KMS-11 (cell line): ENCODE measurements around the gene TTC28.

Source experiments
- H2AFZ ChIP-seq: fragments of 200-600 bp; sonication (generic); 2 replicates; pipeline ENCODE4 v1.6.1; 2016; ENCODE audit warnings: antibody characterized with exemption, mixed run types, low read depth
- H3K27ac ChIP-seq: fragments of 200-600 bp; sonication (generic); 2 replicates; pipeline ENCODE4 v1.6.1; 2016; ENCODE audit warnings: mild to moderate bottlenecking, mixed run types
- H3K27me3 ChIP-seq: fragments of 200-600 bp; sonication (generic); 2 replicates; pipeline ENCODE4 v1.6.1; 2017; ENCODE audit warnings: mild to moderate bottlenecking, low read depth, mixed run types, moderate library complexity; ENCODE audit not compliant: insufficient read depth
- H3K36me3 ChIP-seq: fragments of 200-600 bp; sonication (generic); 2 replicates; pipeline ENCODE4 v1.6.1; 2017; ENCODE audit warnings: mild to moderate bottlenecking, mixed run types; ENCODE audit not compliant: insufficient read depth
- H3K4me1 ChIP-seq: fragments of 200-600 bp; sonication (generic); 2 replicates; pipeline ENCODE4 v1.6.1; 2016; ENCODE audit warnings: mild to moderate bottlenecking, low read depth, mixed run types; ENCODE audit not compliant: poor library complexity, severe bottlenecking
- H3K4me2 ChIP-seq: fragments of 200-600 bp; sonication (generic); 2 replicates; pipeline ENCODE4 v1.7.0; 2016; ENCODE audit warnings: mild to moderate bottlenecking, mixed run types
- H3K4me3 ChIP-seq: fragments of 200-600 bp; sonication (generic); IDR thresholded peaks from 2 replicates; pipeline ENCODE4 v1.6.1; 2017; ENCODE audit warnings: low read depth, low read length, mixed read lengths; ENCODE audit not compliant: insufficient read depth
- H3K79me2 ChIP-seq: fragments of 200-600 bp; sonication (generic); 2 replicates; pipeline ENCODE4 v1.6.1; 2016; ENCODE audit warnings: low read depth, mixed run types; ENCODE audit not compliant: insufficient read depth
- H3K9ac ChIP-seq: fragments of 200-600 bp; sonication (generic); 2 replicates; pipeline ENCODE4 v1.6.1; 2016; ENCODE audit warnings: mild to moderate bottlenecking, mixed run types
- H4K20me1 ChIP-seq: fragments of 200-600 bp; sonication (generic); 2 replicates; pipeline ENCODE4 v1.6.1; 2016; ENCODE audit warnings: mild to moderate bottlenecking, mixed run types; ENCODE audit not compliant: insufficient read depth
- TF ChIP-seq, protein P1 (sequence below): fragments of 200-600 bp; sonication (generic); conservative IDR thresholded peaks from 2 replicates; pipeline ENCODE4 v1.6.1; 2017; ENCODE audit warnings: low read depth, mild to moderate bottlenecking, antibody characterized with exemption, low read length, moderate library complexity, mixed read lengths

Gene TTC28

DNA sequence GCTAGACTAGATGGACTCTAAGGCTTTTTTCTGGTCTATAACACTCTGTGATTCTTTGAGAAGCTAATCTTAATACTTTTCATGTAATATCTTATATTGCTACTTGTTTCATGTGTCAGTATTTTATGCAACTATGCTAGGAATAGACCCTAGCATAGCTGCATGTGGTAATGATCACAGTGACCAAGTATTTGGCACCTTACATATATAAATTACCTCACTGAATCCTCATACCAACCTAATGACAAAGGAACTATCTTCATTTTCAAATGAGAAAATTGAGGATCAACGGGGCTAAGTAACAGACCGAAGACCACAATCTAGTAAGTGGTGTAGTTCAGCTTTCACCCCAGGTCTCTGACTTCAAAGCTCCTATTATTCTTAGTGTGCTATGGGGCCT lies 433.2 kb downstream of the TTC28 start:
- Histone ChIP-seq H3K79me2 (no peaks in the 10 kb centered on the region), H3K9ac (no peak overlapping the region), H3K36me3 (no peaks in the 10 kb centered on the region), H3K4me2 (no peak overlapping the region), H4K20me1 (no peaks in the 10 kb centered on the region), H3K4me1 (no peaks in the 10 kb centered on the region), H3K27ac (no peak overlapping the region), H2AFZ (no peak overlapping the region), H3K4me3 (no peak overlapping the region), H3K27me3 (no peaks in the 10 kb centered on the region)
- TF ChIP-seq, protein P1, sequence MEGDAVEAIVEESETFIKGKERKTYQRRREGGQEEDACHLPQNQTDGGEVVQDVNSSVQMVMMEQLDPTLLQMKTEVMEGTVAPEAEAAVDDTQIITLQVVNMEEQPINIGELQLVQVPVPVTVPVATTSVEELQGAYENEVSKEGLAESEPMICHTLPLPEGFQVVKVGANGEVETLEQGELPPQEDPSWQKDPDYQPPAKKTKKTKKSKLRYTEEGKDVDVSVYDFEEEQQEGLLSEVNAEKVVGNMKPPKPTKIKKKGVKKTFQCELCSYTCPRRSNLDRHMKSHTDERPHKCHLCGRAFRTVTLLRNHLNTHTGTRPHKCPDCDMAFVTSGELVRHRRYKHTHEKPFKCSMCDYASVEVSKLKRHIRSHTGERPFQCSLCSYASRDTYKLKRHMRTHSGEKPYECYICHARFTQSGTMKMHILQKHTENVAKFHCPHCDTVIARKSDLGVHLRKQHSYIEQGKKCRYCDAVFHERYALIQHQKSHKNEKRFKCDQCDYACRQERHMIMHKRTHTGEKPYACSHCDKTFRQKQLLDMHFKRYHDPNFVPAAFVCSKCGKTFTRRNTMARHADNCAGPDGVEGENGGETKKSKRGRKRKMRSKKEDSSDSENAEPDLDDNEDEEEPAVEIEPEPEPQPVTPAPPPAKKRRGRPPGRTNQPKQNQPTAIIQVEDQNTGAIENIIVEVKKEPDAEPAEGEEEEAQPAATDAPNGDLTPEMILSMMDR = no peak

DNA sequence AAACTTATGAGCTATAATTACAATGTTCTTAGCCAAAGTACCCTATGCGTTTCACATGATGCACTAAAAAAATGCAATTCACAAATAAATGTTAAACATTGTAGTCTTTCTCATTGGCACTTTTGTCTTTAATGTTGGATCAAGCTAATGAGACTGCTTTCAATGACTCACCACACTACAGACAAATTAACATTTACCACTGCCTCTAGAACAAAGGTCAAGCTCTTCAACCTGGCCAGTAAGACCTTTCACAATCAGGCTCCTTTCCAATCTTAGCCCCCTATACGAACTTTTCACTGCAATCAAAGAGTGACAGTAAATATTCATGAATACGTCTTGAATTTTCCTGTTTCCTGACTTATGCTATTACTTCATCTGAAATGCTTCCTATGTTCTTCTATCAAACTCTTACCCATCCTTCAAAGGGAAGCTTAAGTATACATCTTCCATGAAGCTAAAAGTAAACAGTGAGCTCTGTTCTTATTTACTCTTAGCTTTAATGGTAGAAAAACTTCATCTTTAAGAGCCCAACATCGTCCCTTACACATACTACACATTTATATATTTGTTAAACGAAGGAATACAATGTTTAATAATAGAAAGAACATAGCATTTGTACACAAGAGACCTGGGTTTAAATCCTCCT lies 433.9 kb downstream of the TTC28 start:
- Histone ChIP-seq H3K36me3 (no peaks in the 10 kb centered on the region), H3K9ac (no peak overlapping the region), H3K4me2 (no peak overlapping the region), H2AFZ (no peak overlapping the region), H3K4me3 (no peak overlapping the region), H3K4me1 (no peaks in the 10 kb centered on the region), H3K79me2 (no peaks in the 10 kb centered on the region), H3K27ac (no peak overlapping the region), H4K20me1 (no peaks in the 10 kb centered on the region), H3K27me3 (no peaks in the 10 kb centered on the region)
- TF ChIP-seq, protein P1 = no peak

DNA sequence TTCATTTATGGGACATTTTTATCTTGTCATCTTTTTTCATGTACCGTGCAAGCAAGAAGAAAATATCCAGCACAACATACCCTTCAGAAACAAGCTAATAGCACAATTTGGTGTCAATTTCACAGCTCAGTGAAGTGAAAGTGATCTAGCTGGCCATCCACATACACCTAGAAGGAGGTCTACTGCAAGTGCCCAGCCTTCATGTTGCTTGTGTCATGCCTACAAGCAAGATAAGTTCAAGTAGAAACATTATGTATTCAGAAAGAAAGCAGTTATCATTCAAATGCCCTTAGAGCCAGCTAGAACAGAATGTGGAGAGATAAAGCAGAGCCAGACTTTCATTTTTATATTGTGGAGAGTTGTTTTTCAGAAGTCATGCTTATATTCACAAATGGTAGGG lies 434.9 kb downstream of the TTC28 start:
- Histone ChIP-seq H3K27me3 (no peaks in the 10 kb centered on the region), H3K4me1 (no peaks in the 10 kb centered on the region), H2AFZ (no peak overlapping the region), H3K4me3 (no peak overlapping the region), H3K4me2 (no peak overlapping the region), H3K36me3 (no peaks in the 10 kb centered on the region), H3K79me2 (no peaks in the 10 kb centered on the region), H4K20me1 (no peaks in the 10 kb centered on the region), H3K9ac (no peak overlapping the region), H3K27ac (no peak overlapping the region)
- TF ChIP-seq, protein P1 = no peak

DNA sequence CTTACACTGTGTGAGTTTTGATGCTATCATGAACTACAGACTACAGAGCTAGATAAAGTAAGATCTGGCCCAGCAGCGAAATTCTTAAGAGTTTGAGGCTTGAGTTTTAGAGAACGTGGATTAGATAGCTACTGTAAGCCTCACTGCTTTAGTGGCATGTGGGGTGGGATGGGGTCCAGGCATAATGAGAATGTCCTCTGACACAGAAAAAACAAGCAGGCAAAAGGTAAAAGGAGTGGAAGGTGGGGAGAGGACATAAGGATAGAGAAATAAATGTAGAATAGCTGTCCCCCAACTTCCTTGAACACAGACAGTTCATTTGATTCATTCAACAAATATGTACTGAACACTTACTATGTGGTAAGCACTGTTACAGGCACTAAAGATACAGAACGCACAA lies 436.1 kb downstream of the TTC28 start:
- no peaks in the 10 kb centered on the region for H3K36me3 ChIP-seq
- no peak overlapping the region for H3K4me2 ChIP-seq

More for the DNA sequence above, 436.1 kb downstream of the TTC28 start:
- H3K27me3 ChIP-seq = no peaks in the 10 kb centered on the region
- no peak overlapping the region for H2AFZ ChIP-seq
- no peak overlapping the region for H3K4me3 ChIP-seq
- H3K4me1 ChIP-seq = no peaks in the 10 kb centered on the region
- TF ChIP-seq, protein P1 = no peak
- no peaks in the 10 kb centered on the region for H4K20me1 ChIP-seq
- no peaks in the 10 kb centered on the region for H3K79me2 ChIP-seq
- H3K9ac ChIP-seq = no peak overlapping the region
- no peak overlapping the region for H3K27ac ChIP-seq
